A549 (cell line): ENCODE results near the gene NOS1AP.

Experiments used
- CTCF ChIP-seq: fragments of >200 bp; sonication (Bioruptor Twin); formaldehyde crosslinking; IDR thresholded peaks from 3 replicates; pipeline ENCODE4 v1.5.1; 2016
- ELK1 ChIP-seq: fragments of 150-350 bp; IDR thresholded peaks from 2 replicates; pipeline ENCODE4 v1.6.1; 2014; ENCODE audit warnings: low read depth, mild to moderate bottlenecking, low read length
- HMGXB4 ChIP-seq: fragments of 250-450 bp; sonication (Bioruptor Pico); IDR thresholded peaks from 2 replicates; pipeline ENCODE4 v1.5.0; 2021; ENCODE audit warnings: mild to moderate bottlenecking, moderate library complexity, borderline replicate concordance
- HOXA7 ChIP-seq: fragments of 250-450 bp; sonication (Bioruptor Pico); IDR thresholded peaks from 2 replicates; pipeline ENCODE4 v1.5.0; 2020; ENCODE audit warnings: mild to moderate bottlenecking, moderate library complexity
- JUNB ChIP-seq: fragments of >200 bp; sonication (Bioruptor Twin); formaldehyde crosslinking; IDR thresholded peaks from 2 replicates; pipeline ENCODE4 v1.6.1; 2016
- MAFK ChIP-seq: fragments of 450-650 bp; IDR thresholded peaks from 2 replicates; pipeline ENCODE4 v1.6.1; 2014; ENCODE audit not compliant: partially characterized antibody
- POLR2A ChIP-seq: IDR thresholded peaks from 2 replicates; pipeline ENCODE4 v1.6.1; 2012; ENCODE audit warnings: mild to moderate bottlenecking, low read length

DNA sequence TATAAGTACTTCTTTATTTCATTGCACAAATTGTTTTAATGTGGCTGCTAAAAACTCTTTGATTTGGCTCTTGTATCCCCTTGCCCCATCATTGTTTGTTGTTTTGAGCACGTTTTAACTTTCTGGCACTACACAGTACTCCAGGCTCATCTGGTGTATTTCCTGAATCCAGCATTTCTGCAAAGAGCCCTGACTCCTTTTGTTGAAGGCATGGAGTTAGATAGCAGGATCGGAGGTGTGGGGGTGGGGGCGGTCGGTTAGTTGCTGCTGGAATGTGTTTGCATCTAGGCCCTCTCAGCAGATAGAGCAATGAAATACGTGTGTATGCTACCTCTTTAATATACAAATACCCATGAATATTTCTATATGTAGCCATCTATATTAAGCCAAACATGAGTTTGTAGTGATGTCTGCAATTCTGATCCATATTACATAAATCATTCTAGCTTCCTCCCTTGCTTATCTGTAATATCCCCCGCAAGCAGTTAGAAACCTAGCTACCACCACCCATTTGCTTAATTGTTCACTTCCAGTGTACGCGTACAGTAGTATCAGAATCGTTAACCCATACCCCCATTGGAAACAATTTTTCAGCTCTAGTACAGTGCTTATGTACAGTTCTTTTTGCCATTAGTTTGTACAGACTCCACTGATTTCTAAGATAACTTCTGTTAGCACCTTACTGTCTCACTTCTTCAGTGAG lies 106.0 kb downstream of the NOS1AP start:
- TF ChIP-seq ELK1 (no peak), CTCF (no peak), HOXA7 (CRISPR knock-in tag) (no peak), JUNB (no peak), MAFK (no peak), POLR2A (no peak), HMGXB4 (CRISPR knock-in tag) (no peak)
